ENCODE measurements around the gene LUC7L2. TPM values are rescaled to one million over a fixed set of nuclear protein-coding genes. Genes with fewer than 3 reads are reported as not detected.

The LUC7L2 gene
- total and polyA plus RNA-seq, 9 of the 15 experiments (the other 6 are each of a cell fraction or from before 2014, with no cell fraction given): 56.1 to 207 (median 141) TPM

- TF ChIP-seq MNT (conservative IDR thresholded peaks at IDR 0.05) (peak; percentile 59 to 69), HDAC1 (IDR thresholded peaks at IDR 0.05) (no peak), POLR2AphosphoS5 (IDR thresholded peaks at IDR 0.05; ENCODE audit: control insufficient read depth, insufficient read depth, low read depth, low read length) (0 out of 2 replicates have a peak, but pooled peaks have one; percentile 20), DACH1 (IDR thresholded peaks at IDR 0.05; ENCODE audit: partially characterized antibody) (no peak), BCLAF1 (IDR thresholded peaks at IDR 0.05; ENCODE audit: borderline replicate concordance in 1 of 2, control insufficient read depth in 1 of 2, low read depth in 2 of 2, low read length in 1 of 2) (no peak), PHF8 (IDR thresholded peaks at IDR 0.05; ENCODE audit: borderline replicate concordance, low read length) (no peak), EHMT2 (IDR thresholded peaks at IDR 0.05) (no peak), L3MBTL2 (IDR thresholded peaks at IDR 0.05) (peak; percentile 20; the same call in 1 of the 2 replicates), SIRT6 (IDR thresholded peaks at IDR 0.05; ENCODE audit: low read depth, low read length) (no peak), TEAD4 (IDR thresholded peaks at IDR 0.05; ENCODE audit: low read length) (peak; percentile 51; the same call in 1 of the 2 replicates), TEAD4 (CRISPR knock-in tag; IDR thresholded peaks at IDR 0.05; ENCODE audit: borderline replicate concordance) (no peak), NFE2L1 (tag; IDR thresholded peaks at IDR 0.05; ENCODE audit: borderline replicate concordance, low read depth) (no peak), ZBTB8A (IDR thresholded peaks at IDR 0.05; ENCODE audit: partially characterized antibody) (no peak), ZNF12 (CRISPR knock-in tag; IDR thresholded peaks at IDR 0.05) (no peak), PTRF (tag; IDR thresholded peaks at IDR 0.05) (no peak), EGR1 (conservative IDR thresholded peaks at IDR 0.05) (peak; percentile 51; the same call in 1 of the 2 replicates), CBFA2T3 (IDR thresholded peaks at IDR 0.05) (peak; percentile 81), EP300 (IDR thresholded peaks at IDR 0.05; ENCODE audit: low read length) (peak; percentile 34; the same call in 1 of the 2 replicates), NKRF (IDR thresholded peaks at IDR 0.05; ENCODE audit: borderline replicate concordance) (no peak), ZNF347 (CRISPR knock-in tag; IDR thresholded peaks at IDR 0.05; ENCODE audit: low read depth) (no peak), NFRKB (IDR thresholded peaks at IDR 0.05; ENCODE audit: low read depth) (no peak)
- TF ChIP-seq, protein P1, sequence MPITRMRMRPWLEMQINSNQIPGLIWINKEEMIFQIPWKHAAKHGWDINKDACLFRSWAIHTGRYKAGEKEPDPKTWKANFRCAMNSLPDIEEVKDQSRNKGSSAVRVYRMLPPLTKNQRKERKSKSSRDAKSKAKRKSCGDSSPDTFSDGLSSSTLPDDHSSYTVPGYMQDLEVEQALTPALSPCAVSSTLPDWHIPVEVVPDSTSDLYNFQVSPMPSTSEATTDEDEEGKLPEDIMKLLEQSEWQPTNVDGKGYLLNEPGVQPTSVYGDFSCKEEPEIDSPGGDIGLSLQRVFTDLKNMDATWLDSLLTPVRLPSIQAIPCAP (CRISPR knock-in tag; IDR thresholded peaks at IDR 0.05; ENCODE audit: borderline replicate concordance): no peak
These were observed 91.9 kb downstream of the LUC7L2 start (continued) for GRCh38 chr7:139451638-139452037.
